DOHH2 (cell line): ENCODE results near the gene ARID1B.

Experiments used
- EZH2phosphoT487 ChIP-seq: fragments of 200-600 bp; sonication (generic); IDR thresholded peaks from 2 replicates; pipeline ENCODE4 v1.6.1; 2017; ENCODE audit warnings: borderline replicate concordance, mild to moderate bottlenecking, antibody characterized with exemption, low read length, moderate library complexity, mixed read lengths
- TF ChIP-seq, protein P1 (sequence below): fragments of 200-600 bp; sonication (generic); IDR thresholded peaks from one replicate; pipeline ENCODE4 v1.5.1; 2014; ENCODE audit warnings: antibody characterized with exemption, mild to moderate bottlenecking, low read depth, low read length; ENCODE audit not compliant: poor library complexity, severe bottlenecking

DNA sequence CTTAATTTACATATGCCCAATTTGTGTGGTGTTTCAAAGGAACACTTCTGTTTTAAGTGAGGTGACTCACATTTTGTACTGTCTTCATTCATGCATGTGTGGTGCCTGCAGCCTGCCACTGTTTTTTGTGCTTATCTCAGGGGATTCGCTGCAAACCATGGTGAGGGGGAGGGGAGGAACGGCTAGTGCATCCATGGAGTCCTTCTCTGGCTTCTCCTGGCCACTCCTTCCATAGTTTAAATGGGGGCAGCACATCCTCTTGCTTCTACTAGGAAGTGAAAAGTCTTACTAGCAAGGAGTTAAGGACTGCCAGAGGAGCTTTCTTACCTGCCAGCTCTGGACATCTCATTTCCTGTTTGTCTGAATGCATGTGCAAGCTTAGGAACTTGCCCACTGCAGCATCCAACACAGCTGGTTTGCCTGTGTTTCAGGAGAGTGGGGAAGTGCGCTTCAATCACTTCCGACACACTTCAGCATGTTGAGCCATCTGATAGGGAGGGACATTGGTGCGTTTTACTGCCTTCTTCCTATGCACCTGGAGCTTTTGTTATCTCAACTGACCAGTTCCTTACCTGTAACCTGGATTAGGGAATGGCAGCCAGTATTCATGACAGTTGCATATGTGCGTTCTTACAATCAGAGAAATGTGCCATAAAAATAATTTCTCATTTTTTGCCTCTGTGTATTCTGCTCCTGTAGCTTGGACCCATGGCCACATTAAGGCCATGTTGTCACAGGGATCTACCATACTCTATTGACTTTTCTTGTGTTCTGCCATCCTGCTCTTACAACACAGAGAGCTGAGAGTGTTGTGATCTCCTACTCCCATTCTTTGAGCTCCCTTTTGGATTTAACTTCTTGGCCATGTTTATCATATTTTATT, 211.3 kb downstream of the ARID1B start:
- TF ChIP-seq, protein P1, sequence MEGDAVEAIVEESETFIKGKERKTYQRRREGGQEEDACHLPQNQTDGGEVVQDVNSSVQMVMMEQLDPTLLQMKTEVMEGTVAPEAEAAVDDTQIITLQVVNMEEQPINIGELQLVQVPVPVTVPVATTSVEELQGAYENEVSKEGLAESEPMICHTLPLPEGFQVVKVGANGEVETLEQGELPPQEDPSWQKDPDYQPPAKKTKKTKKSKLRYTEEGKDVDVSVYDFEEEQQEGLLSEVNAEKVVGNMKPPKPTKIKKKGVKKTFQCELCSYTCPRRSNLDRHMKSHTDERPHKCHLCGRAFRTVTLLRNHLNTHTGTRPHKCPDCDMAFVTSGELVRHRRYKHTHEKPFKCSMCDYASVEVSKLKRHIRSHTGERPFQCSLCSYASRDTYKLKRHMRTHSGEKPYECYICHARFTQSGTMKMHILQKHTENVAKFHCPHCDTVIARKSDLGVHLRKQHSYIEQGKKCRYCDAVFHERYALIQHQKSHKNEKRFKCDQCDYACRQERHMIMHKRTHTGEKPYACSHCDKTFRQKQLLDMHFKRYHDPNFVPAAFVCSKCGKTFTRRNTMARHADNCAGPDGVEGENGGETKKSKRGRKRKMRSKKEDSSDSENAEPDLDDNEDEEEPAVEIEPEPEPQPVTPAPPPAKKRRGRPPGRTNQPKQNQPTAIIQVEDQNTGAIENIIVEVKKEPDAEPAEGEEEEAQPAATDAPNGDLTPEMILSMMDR, result no peak
- no peak for TF ChIP-seq EZH2phosphoT487
